SU-DHL-6 (cell line): ENCODE data around the gene DPH2.

Experiments
- H2AFZ ChIP-seq: fragments of 200-600 bp; sonication (generic); 2 replicates; pipeline ENCODE4 v1.6.1; 2014; ENCODE audit warnings: low read depth, mild to moderate bottlenecking, moderate library complexity, mixed read lengths, antibody characterized with exemption, low read length; ENCODE audit not compliant: severe bottlenecking
- H3F3A ChIP-seq: fragments of 200-600 bp; shearing (Covaris generic); 2 replicates; pipeline ENCODE4 v1.6.0; 2016; ENCODE audit warnings: antibody characterized with exemption, mild to moderate bottlenecking; ENCODE audit not compliant: insufficient read depth
- H3K27ac ChIP-seq: fragments of 200-600 bp; sonication (generic); 2 replicates; pipeline ENCODE4 v1.5.1; 2016; ENCODE audit warnings: low read depth, mild to moderate bottlenecking, low read length, moderate library complexity, mixed read lengths
- H3K27me3 ChIP-seq: fragments of 200-600 bp; sonication (generic), shearing (Covaris generic); 2 replicates; pipeline ENCODE4 v1.6.0; 2014; ENCODE audit warnings: mild to moderate bottlenecking, low read length
- H3K36me3 ChIP-seq: fragments of 200-600 bp; sonication (generic); 2 replicates; pipeline ENCODE4 v1.6.1; 2014; ENCODE audit warnings: mild to moderate bottlenecking, low read length, mixed read lengths
- H3K4me2 ChIP-seq: fragments of 300-600, 200-600 bp; shearing (Covaris generic), sonication (generic); 2 replicates; pipeline ENCODE4 v1.6.0; 2014; ENCODE audit warnings: low read length, low read depth, mild to moderate bottlenecking; ENCODE audit not compliant: poor library complexity, severe bottlenecking
- H3K4me3 ChIP-seq: fragments of 200-600 bp; sonication (generic); 2 replicates; pipeline ENCODE4 v1.5.1; 2014; ENCODE audit warnings: antibody characterized with exemption, low read length, mild to moderate bottlenecking, mixed read lengths; ENCODE audit not compliant: insufficient read depth, poor library complexity, severe bottlenecking
- H3K79me2 ChIP-seq: fragments of 200-600 bp; sonication (generic); 2 replicates; pipeline ENCODE4 v1.6.1; 2014; ENCODE audit warnings: mild to moderate bottlenecking, low read length, moderate library complexity; ENCODE audit not compliant: insufficient read depth
- H3K9ac ChIP-seq: fragments of 200-600 bp; sonication (generic); 2 replicates; pipeline ENCODE4 v1.7.0; 2014; ENCODE audit warnings: mild to moderate bottlenecking, low read length
- H3K9me2 ChIP-seq: fragments of 200-600 bp; sonication (generic); replicated peaks from 2 replicates; pipeline ENCODE4 v1.6.1; 2014; ENCODE audit warnings: low read length; ENCODE audit not compliant: insufficient read depth
- H3K9me3 ChIP-seq: fragments of 200-600 bp; sonication (generic); 2 replicates; pipeline ENCODE4 v1.6.1; 2014; ENCODE audit warnings: low read length, mixed read lengths; ENCODE audit not compliant: insufficient read depth
- H4K20me1 ChIP-seq: fragments of 200-600 bp; sonication (generic); 2 replicates; pipeline ENCODE4 v1.6.1; 2014; ENCODE audit warnings: low read depth, mild to moderate bottlenecking, antibody characterized with exemption, low read length, moderate library complexity, mixed read lengths
- CTCF ChIP-seq: fragments of 200-600 bp; sonication (generic); IDR thresholded peaks from one replicate; pipeline ENCODE4 v1.5.1; 2017; ENCODE audit warnings: antibody characterized with exemption, mild to moderate bottlenecking, low read length, moderate library complexity; ENCODE audit not compliant: insufficient read depth, poor library complexity, severe bottlenecking
- EZH2phosphoT487 ChIP-seq: fragments of 200-600 bp; sonication (generic), shearing (Covaris generic); conservative IDR thresholded peaks from 2 replicates; pipeline ENCODE4 v1.6.1; 2018; ENCODE audit warnings: mild to moderate bottlenecking, antibody characterized with exemption, low read length, moderate library complexity, mixed read lengths

DPH2 gene

GRCh38 chr1:43984855-43985254, 15.0 kb downstream of the DPH2 start:
- H3K4me2 ChIP-seq, result no peak overlapping the region
- no peaks in the 10 kb centered on the region for H4K20me1 ChIP-seq
- no peak overlapping the region for H2AFZ ChIP-seq
- H3F3A ChIP-seq, result peaks cover 7% of the 10 kb centered on the region; the same call in 1 of the 2 replicates
- no peak overlapping the region for H3K9ac ChIP-seq
- H3K27me3 ChIP-seq, result no peaks in the 10 kb centered on the region
- H3K36me3 ChIP-seq, result no peaks in the 10 kb centered on the region
- H3K79me2 ChIP-seq, result peaks cover 11% of the 10 kb centered on the region
- H3K4me3 ChIP-seq, result no peak overlapping the region
- H3K9me2 ChIP-seq, result no peaks in the 10 kb centered on the region
- H3K27ac ChIP-seq, result no peak overlapping the region
- no peaks in the 10 kb centered on the region for H3K9me3 ChIP-seq
- no peak for TF ChIP-seq EZH2phosphoT487
- no peak for TF ChIP-seq CTCF

GRCh38 chr1:43985984-43986595, 16.3 kb downstream of the DPH2 start:
- Histone ChIP-seq H3K36me3 (no peaks in the 10 kb centered on the region), H3F3A (peaks cover 10% of the 10 kb centered on the region; the same call in 1 of the 2 replicates), H2AFZ (no peak overlapping the region), H3K9ac (no peak overlapping the region), H3K79me2 (peaks cover 3% of the 10 kb centered on the region; the same call in 1 of the 2 replicates), H3K27ac (no peak overlapping the region), H3K9me3 (no peaks in the 10 kb centered on the region), H4K20me1 (no peaks in the 10 kb centered on the region), H3K27me3 (no peaks in the 10 kb centered on the region), H3K4me3 (no peak overlapping the region), H3K4me2 (no peak overlapping the region), H3K9me2 (no peaks in the 10 kb centered on the region)
- no peak for TF ChIP-seq EZH2phosphoT487
- no peak for TF ChIP-seq CTCF

GRCh38 chr1:43986712-43987111, 16.9 kb downstream of the DPH2 start:
- TF ChIP-seq EZH2phosphoT487, result no peak
- TF ChIP-seq CTCF, result no peak
- no peaks in the 10 kb centered on the region; the same call in 1 of the 2 replicates for H3K79me2 ChIP-seq
- no peaks in the 10 kb centered on the region for H3K27me3 ChIP-seq
- no peaks in the 10 kb centered on the region for H4K20me1 ChIP-seq
- no peak overlapping the region for H3K9ac ChIP-seq
- H3F3A ChIP-seq, result peaks cover 10% of the 10 kb centered on the region; the same call in 1 of the 2 replicates
- H3K27ac ChIP-seq, result no peak overlapping the region
- no peak overlapping the region for H3K4me2 ChIP-seq
- no peaks in the 10 kb centered on the region for H3K9me3 ChIP-seq
- no peak overlapping the region for H2AFZ ChIP-seq
- no peaks in the 10 kb centered on the region for H3K9me2 ChIP-seq
- no peaks in the 10 kb centered on the region for H3K36me3 ChIP-seq
- no peak overlapping the region for H3K4me3 ChIP-seq
